ENCODE results near the gene SLAMF8. TPM values are rescaled to one million over a fixed set of nuclear protein-coding genes. Genes with fewer than 3 reads are reported as not detected.

Gene SLAMF8
- total and polyA plus RNA-seq, 2 donors (not counting 1 experiment from before 2014, with no cell fraction given), result 0.54 TPM; not detected in 1

DNA sequence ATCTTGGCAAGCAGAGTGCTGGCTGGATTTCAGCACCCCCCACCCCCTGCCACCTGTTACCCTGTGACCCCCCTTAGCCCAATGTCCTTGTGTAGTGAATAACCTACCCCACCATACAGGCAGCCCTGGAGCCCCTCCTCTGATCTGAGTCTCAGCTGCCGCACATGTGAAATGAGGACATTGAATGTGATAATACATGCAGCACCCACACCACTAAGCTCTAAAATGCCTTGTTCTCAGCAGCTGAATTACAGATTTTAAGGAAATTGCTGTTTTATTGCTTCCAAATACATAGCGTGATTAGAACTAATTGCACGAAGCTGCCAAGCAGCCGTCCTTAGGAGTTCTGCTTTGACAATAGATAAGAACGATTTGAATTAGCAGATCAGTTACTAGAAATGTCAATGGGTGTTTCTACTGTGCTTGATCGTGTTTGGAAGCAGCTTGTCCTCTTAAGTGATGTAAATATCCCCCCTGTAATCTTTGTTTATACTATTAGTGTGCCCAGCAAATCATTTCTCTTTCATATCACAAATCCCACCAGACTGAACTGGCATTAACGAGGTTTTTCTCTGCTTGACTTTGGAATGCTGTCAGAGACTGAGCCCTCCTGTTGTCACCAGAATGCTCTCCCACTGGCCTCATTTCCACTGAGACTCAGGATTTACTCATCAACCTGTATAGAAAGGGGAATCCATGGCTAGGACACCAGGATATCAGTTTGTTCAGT lies 4.9 kb downstream of the SLAMF8 start:
- Histone ChIP-seq H3K4me1 (ENCODE audit: control insufficient read depth in 2 of 2, insufficient read depth in 2 of 2, low read length in 2 of 2) (peaks cover 3 to 20% of the 10 kb centered on the region in 2 donors), H3K9me3 (ENCODE audit: control extremely low read depth in 1 of 3, control insufficient read depth in 2 of 3, insufficient read depth in 1 of 3, low read length in 2 of 3) (peaks cover 0 to 6% (median 0%) of the 10 kb centered on the region in 3 donors), H3K9ac (ENCODE audit: low read length) (no peak overlapping the region), H3K4me3 (ENCODE audit: control extremely low read depth in 1 of 5, extremely low read depth in 1 of 5, insufficient read depth in 1 of 5, low read depth in 2 of 5, low read length in 4 of 5) (no peak overlapping the region), H3K36me3 (replicated peaks in 1 of 2; ENCODE audit: control extremely low read depth in 1 of 2, control insufficient read depth in 1 of 2, extremely low read depth in 1 of 2, insufficient read depth in 2 of 2, low read length in 1 of 2) (no peaks in the 10 kb centered on the region), H3K27ac (ENCODE audit: low read length in 2 of 2) (no peak overlapping the region), H3K27me3 (replicated peaks in 1 of 4; ENCODE audit: control extremely low read depth in 1 of 4, control insufficient read depth in 3 of 4, insufficient read depth in 4 of 4, low read length in 3 of 4) (peaks cover 0 to 8% (median 4%) of the 10 kb centered on the region in 4 experiments), H2AFZ (ENCODE audit: insufficient read depth, low read depth, low read length, poor library complexity, severe bottlenecking) (no peak overlapping the region), H3K79me2 (ENCODE audit: control insufficient read depth, insufficient read depth, low read length) (no peaks in the 10 kb centered on the region), H4K20me1 (ENCODE audit: control insufficient read depth, insufficient read depth, low read length, poor library complexity, severe bottlenecking) (no peaks in the 10 kb centered on the region), H3K4me2 (replicated peaks; ENCODE audit: low read depth, low read length, poor library complexity, severe bottlenecking) (no peak overlapping the region)
- no peak overlapping the region for H3K27ac Mint-ChIP-seq
- WGBS (ENCODE audit: insufficient coverage), result 93% methylated on average over 3 of the region's 7 CpGs
- no peaks in the 10 kb centered on the region for H3K27me3 Mint-ChIP-seq
- ChIA-PET POLR2A (no interaction called here), CTCF (interaction anchor here (0.7 to 3.6 kb wide), 4 partner anchors 11 to 176 kb away, joined by 3 to 16 read pairs (median 6); no protein-coding TSS in a partner anchor)
- H3K9me3 Mint-ChIP-seq (ENCODE audit: insufficient read depth), result no peaks in the 10 kb centered on the region
- peaks cover 12% of the 10 kb centered on the region for H3K4me1 Mint-ChIP-seq
- ATAC-seq (ENCODE audit: low read depth) (no peak), DNase-seq (no peak)
- intact Hi-C loops (cut with micrococcal nuclease), result no loop called here
- TF ChIP-seq, protein P1, sequence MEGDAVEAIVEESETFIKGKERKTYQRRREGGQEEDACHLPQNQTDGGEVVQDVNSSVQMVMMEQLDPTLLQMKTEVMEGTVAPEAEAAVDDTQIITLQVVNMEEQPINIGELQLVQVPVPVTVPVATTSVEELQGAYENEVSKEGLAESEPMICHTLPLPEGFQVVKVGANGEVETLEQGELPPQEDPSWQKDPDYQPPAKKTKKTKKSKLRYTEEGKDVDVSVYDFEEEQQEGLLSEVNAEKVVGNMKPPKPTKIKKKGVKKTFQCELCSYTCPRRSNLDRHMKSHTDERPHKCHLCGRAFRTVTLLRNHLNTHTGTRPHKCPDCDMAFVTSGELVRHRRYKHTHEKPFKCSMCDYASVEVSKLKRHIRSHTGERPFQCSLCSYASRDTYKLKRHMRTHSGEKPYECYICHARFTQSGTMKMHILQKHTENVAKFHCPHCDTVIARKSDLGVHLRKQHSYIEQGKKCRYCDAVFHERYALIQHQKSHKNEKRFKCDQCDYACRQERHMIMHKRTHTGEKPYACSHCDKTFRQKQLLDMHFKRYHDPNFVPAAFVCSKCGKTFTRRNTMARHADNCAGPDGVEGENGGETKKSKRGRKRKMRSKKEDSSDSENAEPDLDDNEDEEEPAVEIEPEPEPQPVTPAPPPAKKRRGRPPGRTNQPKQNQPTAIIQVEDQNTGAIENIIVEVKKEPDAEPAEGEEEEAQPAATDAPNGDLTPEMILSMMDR (IDR thresholded peaks at IDR 0.05), result no peak
- TF ChIP-seq EZH2 (IDR thresholded peaks at IDR 0.05; ENCODE audit: borderline replicate concordance, insufficient read depth, low read depth, low read length, poor library complexity, severe bottlenecking), result no peak
- no peak overlapping the region for H3K4me3 Mint-ChIP-seq

- TF ChIP-seq, protein P1 (IDR thresholded peaks at IDR 0.05), result no peak
- TF ChIP-seq EZH2 (IDR thresholded peaks at IDR 0.05; ENCODE audit: borderline replicate concordance, insufficient read depth, low read depth, low read length, poor library complexity, severe bottlenecking), result no peak
- Histone ChIP-seq H3K9me3 (ENCODE audit: control extremely low read depth in 1 of 3, control insufficient read depth in 2 of 3, insufficient read depth in 1 of 3, low read length in 2 of 3) (peaks cover 0 to 6% (median 0%) of the 10 kb centered on the region in 3 donors), H3K79me2 (ENCODE audit: control insufficient read depth, insufficient read depth, low read length) (no peaks in the 10 kb centered on the region), H3K4me2 (replicated peaks; ENCODE audit: low read depth, low read length, poor library complexity, severe bottlenecking) (no peak overlapping the region), H3K27me3 (replicated peaks in 1 of 4; ENCODE audit: control extremely low read depth in 1 of 4, control insufficient read depth in 3 of 4, insufficient read depth in 4 of 4, low read length in 3 of 4) (peaks cover 0 to 8% (median 3%) of the 10 kb centered on the region in 4 experiments), H4K20me1 (ENCODE audit: control insufficient read depth, insufficient read depth, low read length, poor library complexity, severe bottlenecking) (no peaks in the 10 kb centered on the region), H3K36me3 (replicated peaks in 1 of 2; ENCODE audit: control extremely low read depth in 1 of 2, control insufficient read depth in 1 of 2, extremely low read depth in 1 of 2, insufficient read depth in 2 of 2, low read length in 1 of 2) (no peaks in the 10 kb centered on the region), H3K9ac (ENCODE audit: low read length) (no peak overlapping the region), H3K4me3 (ENCODE audit: control extremely low read depth in 1 of 5, extremely low read depth in 1 of 5, insufficient read depth in 1 of 5, low read depth in 2 of 5, low read length in 4 of 5) (no peak overlapping the region), H3K4me1 (ENCODE audit: control insufficient read depth in 2 of 2, insufficient read depth in 2 of 2, low read length in 2 of 2) (peaks cover 3 to 13% of the 10 kb centered on the region in 2 donors), H2AFZ (ENCODE audit: insufficient read depth, low read depth, low read length, poor library complexity, severe bottlenecking) (no peak overlapping the region), H3K27ac (ENCODE audit: low read length in 2 of 2) (no peak overlapping the region)
- DNase-seq (no peak), ATAC-seq (ENCODE audit: low read depth) (no peak)
- ChIA-PET CTCF (interaction anchor here (0.7 to 3.6 kb wide), 6 partner anchors 12 to 175 kb away, joined by 3 to 16 read pairs (median 6); partner anchors contain the start of gene IGSF9), POLR2A (no interaction called here)
- Mint-ChIP-seq H3K27me3 (no peaks in the 10 kb centered on the region), H3K4me3 (no peak overlapping the region), H3K27ac (no peak overlapping the region), H3K4me1 (peaks cover 9% of the 10 kb centered on the region), H3K9me3 (ENCODE audit: insufficient read depth) (no peaks in the 10 kb centered on the region)
- 100% methylated on average over 2 of the region's 2 CpGs for WGBS (ENCODE audit: insufficient coverage)
- intact Hi-C loops (cut with micrococcal nuclease), result no loop called here
Observed at GRCh38 chr1:159832309-159832708, 5.6 kb downstream of the SLAMF8 start.
